Mucosa of descending colon (tissue), 3 donors: ENCODE measurements around the gene TMPRSS5. TPM values are rescaled to one million over a fixed set of nuclear protein-coding genes. Genes with fewer than 3 reads are reported as not detected.

ENCODE experiments used
- ATAC-seq: fragments of 200-7000 bp; cut with Tn5 transposase; one replicate; pipeline ENCODE4 v1.9.1; 2020; ENCODE audit warnings: mild to moderate bottlenecking, moderate library complexity
- DNase-seq, 3 donors: peaks; one replicate each; pipeline ENCODE4 v3.0.0-alpha.2; 2020
- H3K36me3 ChIP-seq: fragments of 200-600 bp; one replicate; pipeline ENCODE4 v1.8.0; 2021; ENCODE audit warnings: low read depth, mild to moderate bottlenecking
- H3K4me1 ChIP-seq: fragments of 200-600 bp; one replicate; pipeline ENCODE4 v1.8.0; 2021; ENCODE audit warnings: low read depth, mild to moderate bottlenecking
- H3K4me3 ChIP-seq: fragments of 200-600 bp; one replicate; pipeline ENCODE4 v1.8.0; 2021; ENCODE audit warnings: mild to moderate bottlenecking
- H3K9me3 ChIP-seq: fragments of 200-600 bp; one replicate; pipeline ENCODE4 v1.8.0; 2021; ENCODE audit warnings: mild to moderate bottlenecking
- CTCF ChIP-seq: fragments of 200-600 bp; IDR thresholded peaks from one replicate; pipeline ENCODE4 v1.8.0; 2022; ENCODE audit warnings: antibody characterized with exemption, mild to moderate bottlenecking
- intact Hi-C, 2 donors: fragments of 100-400 bp; cut with DNase I in 1 of 2; cut with micrococcal nuclease in 1 of 2; formaldehyde crosslinking; loops; one replicate each; pipeline versions ENCODE4 v1.11.0 to v1.11.1; 2022; cut with DNase I, micrococcal nuclease
- total RNA-seq, 3 donors: library from RNA; stranded (reverse); fragmentation: NEBNext Ultra II Directional in 2 of 3; extraction: Animal tissue kit (Norgen Biotek cat#: 25700) in 2 of 3; gene quantifications; one replicate each; pipeline versions ENCODE4 v1.2.1 to v1.2.4, GENCODE V29; 2021 to 2023
- donor health status: DM: no; HTN: no; CAD: no; lungs with moderate emphysema.
- donor health status: DM: no; HTN: no; CAD: no.
- donor health status: DM: no; HTN: yes; CAD: no.

Gene TMPRSS5
- total RNA-seq, 3 donors from 2014 or later = 0.70 to 1.6 (median 0.81) TPM

GRCh38 chr11:113664981-113665710 lies 41.0 kb downstream of the TMPRSS5 start:
- Histone ChIP-seq H3K36me3 (no peaks in the 10 kb centered on the region), H3K4me3 (no peak overlapping the region), H3K9me3 (peaks cover 6% of the 10 kb centered on the region), H3K4me1 (peaks cover 6% of the 10 kb centered on the region)
- intact Hi-C loops = no loop called here
- TF ChIP-seq CTCF = no peak
- peak; percentile 80 for ATAC-seq
- DNase-seq = no peak

GRCh38 chr11:113664069-113664980 lies 41.8 kb downstream of the TMPRSS5 start:
- DNase-seq = no peak
- no peak for TF ChIP-seq CTCF

GRCh38 chr11:113663567-113663966 lies 42.5 kb downstream of the TMPRSS5 start:
- ATAC-seq = no peak

More at GRCh38 chr11:113664069-113664980, 41.8 kb downstream of the TMPRSS5 start:
- peak; percentile 84 for ATAC-seq
- no peak overlapping the region for H3K4me3 ChIP-seq
- intact Hi-C loops = no loop called here
- no peaks in the 10 kb centered on the region for H3K36me3 ChIP-seq
- peaks cover 6% of the 10 kb centered on the region for H3K4me1 ChIP-seq
- H3K9me3 ChIP-seq = peaks cover 6% of the 10 kb centered on the region

GRCh38 chr11:113655771-113656170 lies 50.3 kb downstream of the TMPRSS5 start:
- H3K4me1 ChIP-seq = no peaks in the 10 kb centered on the region
- intact Hi-C loops = no loop called here
- no peaks in the 10 kb centered on the region for H3K36me3 ChIP-seq
- DNase-seq (no peak), ATAC-seq (no peak)
- no peaks in the 10 kb centered on the region for H3K9me3 ChIP-seq
- H3K4me3 ChIP-seq = no peak overlapping the region
- no peak for TF ChIP-seq CTCF

More at GRCh38 chr11:113663567-113663966, 42.5 kb downstream of the TMPRSS5 start:
- Histone ChIP-seq H3K4me3 (no peak overlapping the region), H3K9me3 (peaks cover 6% of the 10 kb centered on the region), H3K4me1 (peaks cover 6% of the 10 kb centered on the region), H3K36me3 (no peaks in the 10 kb centered on the region)
- intact Hi-C loops = no loop called here
- no peak for DNase-seq
- no peak for TF ChIP-seq CTCF

GRCh38 chr11:113651023-113651422 lies 55.1 kb downstream of the TMPRSS5 start:
- DNase-seq (no peak), ATAC-seq (no peak)
- intact Hi-C loops = no loop called here
- Histone ChIP-seq H3K4me1 (no peaks in the 10 kb centered on the region), H3K4me3 (no peak overlapping the region), H3K9me3 (no peaks in the 10 kb centered on the region), H3K36me3 (no peaks in the 10 kb centered on the region)
- TF ChIP-seq CTCF = no peak
